CD14-positive monocyte (primary cell): ENCODE results near the gene TMEM185A. TPM values are rescaled to one million over a fixed set of nuclear protein-coding genes. Genes with fewer than 3 reads are reported as not detected.

Experiments used
- DNase-seq, 3 donors: peaks; one replicate each; pipeline ENCODE4 v3.0.0-alpha.2; 2011 to 2022
- H2AFZ ChIP-seq: 2 replicates; pipeline ENCODE4 v1.6.0; 2012; ENCODE audit warnings: mild to moderate bottlenecking, low read depth, low read length, inconsistent platforms; ENCODE audit not compliant: insufficient read depth, poor library complexity, severe bottlenecking
- H3K27ac ChIP-seq, 2 donors: 1 replicate in 1 of 2; 2 replicates in 1 of 2; pipeline ENCODE4 v1.5.1; 2012 to 2013; ENCODE audit warnings: low read length in 2 of 2, control low read depth in 1 of 2, inconsistent platforms in 1 of 2, low read depth in 1 of 2, mild to moderate bottlenecking in 1 of 2
- H3K27me3 ChIP-seq, 2 donors: one replicate each; pipeline versions ENCODE4 v1.6.0 to v1.6.1; 2011 to 2013; ENCODE audit warnings: low read length in 2 of 2; ENCODE audit not compliant: control insufficient read depth in 2 of 2, insufficient read depth in 2 of 2
- H3K36me3 ChIP-seq, 2 donors: replicated peaks in 1 of 2; 1 replicate in 1 of 2; 2 replicates in 1 of 2; pipeline versions ENCODE4 v1.5.1 to v1.6.1; 2012 to 2013; ENCODE audit warnings: low read length in 2 of 2, control low read depth in 1 of 2, inconsistent platforms in 1 of 2, mild to moderate bottlenecking in 1 of 2; ENCODE audit not compliant: insufficient read depth in 2 of 2, control insufficient read depth in 1 of 2
- H3K4me1 ChIP-seq, 2 donors: 1 replicate in 1 of 2; 2 replicates in 1 of 2; pipeline versions ENCODE4 v1.5.1 to v1.6.1; 2012 to 2013; ENCODE audit warnings: low read length in 2 of 2, control low read depth in 1 of 2, inconsistent platforms in 1 of 2, mild to moderate bottlenecking in 1 of 2, moderate library complexity in 1 of 2; ENCODE audit not compliant: insufficient read depth in 2 of 2, control insufficient read depth in 1 of 2
- H3K4me2 ChIP-seq: replicated peaks from 2 replicates; pipeline ENCODE3; 2012; ENCODE audit warnings: low read length, moderate library complexity, mild to moderate bottlenecking; ENCODE audit not compliant: poor library complexity, severe bottlenecking; ENCODE audit errors: extremely low read depth
- H3K4me3 ChIP-seq, 3 experiments: fragments of 200-600 bp in 1 of 3; sonication (generic) in 1 of 3; replicated peaks in 1 of 3; 1 replicate in 2 of 3; 2 replicates in 1 of 3; pipeline ENCODE4 v1.5.1; 2011 to 2013; ENCODE audit warnings: low read length in 3 of 3, mild to moderate bottlenecking in 3 of 3, control low read depth in 2 of 3, low read depth in 2 of 3, inconsistent platforms in 1 of 3, moderate library complexity in 1 of 3
- H3K79me2 ChIP-seq: 2 replicates; pipeline ENCODE4 v1.6.0; 2012; ENCODE audit warnings: mild to moderate bottlenecking, control low read depth, inconsistent platforms, low read length, moderate library complexity; ENCODE audit not compliant: insufficient read depth
- H3K9ac ChIP-seq: 2 replicates; pipeline ENCODE4 v1.6.0; 2017; ENCODE audit warnings: low read length, mild to moderate bottlenecking; ENCODE audit not compliant: insufficient read depth, poor library complexity, severe bottlenecking
- H3K9me3 ChIP-seq, 2 donors: replicated peaks in 1 of 2; 1 replicate in 1 of 2; 2 replicates in 1 of 2; pipeline versions ENCODE4 v1.5.1 to v1.6.1; 2012 to 2013; ENCODE audit warnings: low read length in 2 of 2, control low read depth in 1 of 2; ENCODE audit not compliant: control insufficient read depth in 1 of 2, insufficient read depth in 1 of 2
- H4K20me1 ChIP-seq: 2 replicates; pipeline ENCODE4 v1.6.0; 2012; ENCODE audit warnings: mild to moderate bottlenecking, low read length, control low read depth, moderate library complexity; ENCODE audit not compliant: insufficient read depth
- H3K27ac Mint-ChIP-seq, 7 donors: one replicate each; pipeline ENCODE4 v1.8.0; 2020; ENCODE audit warnings: mild to moderate bottlenecking in 7 of 7, mixed read lengths in 7 of 7, moderate library complexity in 6 of 7, inconsistent platforms in 2 of 7
- H3K27me3 Mint-ChIP-seq, 3 donors: one replicate each; pipeline ENCODE4 v1.8.0; 2021 to 2022; ENCODE audit warnings: low read depth in 3 of 3, mild to moderate bottlenecking in 3 of 3, mixed read lengths in 3 of 3, moderate library complexity in 3 of 3, inconsistent platforms in 1 of 3
- H3K36me3 Mint-ChIP-seq, 2 donors: one replicate each; pipeline ENCODE4 v1.8.0; 2020; ENCODE audit warnings: mixed read lengths in 2 of 2, inconsistent platforms in 1 of 2, mild to moderate bottlenecking in 1 of 2
- H3K4me1 Mint-ChIP-seq: one replicate; pipeline ENCODE4 v1.8.0; 2020; ENCODE audit warnings: mild to moderate bottlenecking, mixed read lengths
- H3K4me3 Mint-ChIP-seq, 2 donors: one replicate each; pipeline ENCODE4 v1.8.0; 2020; ENCODE audit warnings: mild to moderate bottlenecking in 2 of 2, mixed read lengths in 2 of 2, moderate library complexity in 1 of 2
- H3K9me3 Mint-ChIP-seq, 7 donors: one replicate each; pipeline ENCODE4 v1.8.0; 2020 to 2022; ENCODE audit warnings: mixed read lengths in 7 of 7, mild to moderate bottlenecking in 6 of 7, moderate library complexity in 6 of 7, inconsistent platforms in 2 of 7
- CTCF ChIP-seq: fragments of 200-600 bp; IDR thresholded peaks from one replicate; pipeline ENCODE4 v1.8.0; 2022; ENCODE audit warnings: antibody characterized with exemption, mild to moderate bottlenecking
- WGBS: methylation state at CpG from one replicate; pipeline ENCODE4 v1.1.5; 2013; ENCODE audit warnings: missing lambda C conversion rate; ENCODE audit not compliant: insufficient coverage; 5-methylcytosine and 5-hydroxymethylcytosine counted together
- intact Hi-C, 2 donors: fragments of 100-400 bp; cut with micrococcal nuclease; formaldehyde crosslinking; loops; one replicate each; pipeline versions ENCODE4 v1.15.0 to v1.15.1; 2023
- polyA plus RNA-seq, 3 donors: library from polyadenylated mRNA; depleted of rRNA in 1 of 3; unstranded in 2 of 3; stranded (reverse) in 1 of 3; fragments of 300-500 nt in 2 of 3; fragments of >200 nt in 1 of 3; fragmentation: Illumina TruSeq in 2 of 3; gene quantifications; 1 replicate in 2 of 3; 2 replicates in 1 of 3; pipeline ENCODE4 v1.2.3, GENCODE V29; 2012 to 2021

The TMEM185A gene
- polyA plus RNA-seq, 3 donors = 9.1 to 12.8 (median 12.0) TPM

GRCh38 chrX:149652232-149652981 lies 20.8 kb upstream of the TMEM185A start:
- no peak overlapping the region for H3K4me3 Mint-ChIP-seq

GRCh38 chrX:149650162-149650561 lies 18.6 kb upstream of the TMEM185A start:
- WGBS = no CpG with 5 or more reads among the region's 5 CpGs
- no peak for TF ChIP-seq CTCF
- Histone ChIP-seq H3K9ac (no peak overlapping the region), H3K9me3 (no peaks in the 10 kb centered on the region), H3K27me3 (no peaks in the 10 kb centered on the region), H3K4me3 (no peak overlapping the region), H3K79me2 (no peaks in the 10 kb centered on the region), H4K20me1 (no peaks in the 10 kb centered on the region), H2AFZ (no peak overlapping the region), H3K27ac (no peak overlapping the region), H3K4me1 (no peaks in the 10 kb centered on the region), H3K4me2 (no peak overlapping the region), H3K36me3 (no peaks in the 10 kb centered on the region)
- intact Hi-C loops = no loop called here
- peaks cover 0 to 2% (median 0%) of the 10 kb centered on the region in 3 donors for H3K27me3 Mint-ChIP-seq
- DNase-seq = no peak
- no peaks in the 10 kb centered on the region for H3K36me3 Mint-ChIP-seq
- no peak overlapping the region for H3K27ac Mint-ChIP-seq
- H3K4me1 Mint-ChIP-seq = no peaks in the 10 kb centered on the region
- H3K4me3 Mint-ChIP-seq = no peak overlapping the region
- H3K9me3 Mint-ChIP-seq = peaks cover 0 to 5% (median 2%) of the 10 kb centered on the region in 7 donors

More at GRCh38 chrX:149652232-149652981, 20.8 kb upstream of the TMEM185A start:
- H3K27me3 Mint-ChIP-seq = peaks cover 0 to 2% (median 0%) of the 10 kb centered on the region in 3 donors
- no peaks in the 10 kb centered on the region for H3K36me3 Mint-ChIP-seq
- no peak for DNase-seq
- Histone ChIP-seq H3K27ac (no peak overlapping the region), H3K9ac (no peak overlapping the region), H3K9me3 (no peaks in the 10 kb centered on the region), H4K20me1 (no peaks in the 10 kb centered on the region), H3K4me2 (no peak overlapping the region), H3K79me2 (no peaks in the 10 kb centered on the region), H3K4me1 (no peaks in the 10 kb centered on the region), H2AFZ (no peak overlapping the region), H3K27me3 (no peaks in the 10 kb centered on the region), H3K36me3 (no peaks in the 10 kb centered on the region), H3K4me3 (no peak overlapping the region)
- no peak for TF ChIP-seq CTCF
- 95% methylated on average over 3 of the region's 16 CpGs for WGBS
- intact Hi-C loops = no loop called here
- H3K9me3 Mint-ChIP-seq = peaks cover 0 to 5% (median 1%) of the 10 kb centered on the region in 7 donors
- no peaks in the 10 kb centered on the region for H3K4me1 Mint-ChIP-seq
- peak overlapping the region in 1 of 7 donors; percentile 33 for H3K27ac Mint-ChIP-seq
